HG03025 (cell line): ENCODE data around the gene SPART.
"Not testable (repeated sequence)": the region's sequence is repeated elsewhere in the genome, so short reads cannot be mapped to it uniquely, and the experiment has no call there.

ENCODE experiments used
- ATAC-seq: cut with Tn5 transposase; IDR thresholded peaks from one replicate; pipeline ENCODE4 v1.9.1; 2021; ENCODE audit warnings: mild to moderate bottlenecking, moderate library complexity; ENCODE audit not compliant: unreplicated experiment, low FRiP score

Gene SPART

DNA sequence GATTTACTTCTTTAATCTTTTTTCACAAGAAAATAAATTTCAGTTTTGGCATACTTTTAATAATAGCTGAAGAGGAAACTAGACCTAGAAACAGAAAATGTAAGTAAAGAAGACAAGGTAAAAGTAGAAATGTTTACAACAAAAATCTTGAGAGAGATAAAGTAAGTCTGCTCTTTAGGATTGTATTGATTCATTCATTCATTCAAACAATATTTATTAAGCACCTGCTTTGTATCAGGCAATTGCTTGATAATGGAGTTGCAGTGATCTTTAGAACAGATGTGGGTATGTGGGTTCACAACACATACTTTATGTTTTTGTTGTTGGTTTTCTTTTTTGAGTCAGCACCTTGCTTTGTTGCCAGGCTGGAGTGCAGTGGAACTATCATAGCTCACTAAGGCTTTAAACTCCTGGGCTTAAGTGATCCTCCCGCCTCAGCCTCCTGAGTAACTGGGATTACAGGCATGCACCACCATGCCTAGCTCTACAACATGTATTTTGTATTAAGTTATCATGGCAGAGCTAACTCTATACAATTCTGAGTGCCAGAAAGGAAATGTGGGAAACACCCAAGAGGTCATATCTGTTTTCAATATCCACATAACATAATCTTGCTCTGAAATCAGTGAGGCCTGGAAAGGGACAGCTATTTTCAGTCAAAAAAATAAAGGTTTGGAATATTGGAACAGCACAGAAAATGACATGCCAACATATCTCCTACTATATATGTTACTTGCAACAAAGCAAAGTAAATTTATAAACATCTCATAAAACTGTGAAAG lies 8.8 kb upstream of the SPART start:
- no peak for ATAC-seq

DNA sequence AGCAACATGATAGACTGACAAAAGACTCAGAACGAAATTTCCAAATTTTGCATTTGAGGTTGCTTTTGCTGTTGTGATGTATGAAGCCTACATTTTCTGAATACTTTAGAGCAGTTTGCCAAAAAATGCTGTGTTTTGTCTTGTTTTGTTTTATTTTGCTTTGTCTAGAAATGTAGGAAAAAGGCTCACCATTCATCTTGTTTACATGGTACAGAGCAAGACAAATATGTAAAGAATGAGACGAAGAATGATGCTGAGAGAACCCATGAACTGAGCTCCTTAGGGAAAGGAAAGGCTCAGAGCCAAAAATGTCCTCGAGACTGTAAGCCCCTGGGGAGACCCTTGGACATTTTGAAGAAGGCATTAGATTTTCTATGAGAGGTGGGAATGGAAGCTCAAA lies 6.8 kb upstream of the SPART start:
- no peak for ATAC-seq

DNA sequence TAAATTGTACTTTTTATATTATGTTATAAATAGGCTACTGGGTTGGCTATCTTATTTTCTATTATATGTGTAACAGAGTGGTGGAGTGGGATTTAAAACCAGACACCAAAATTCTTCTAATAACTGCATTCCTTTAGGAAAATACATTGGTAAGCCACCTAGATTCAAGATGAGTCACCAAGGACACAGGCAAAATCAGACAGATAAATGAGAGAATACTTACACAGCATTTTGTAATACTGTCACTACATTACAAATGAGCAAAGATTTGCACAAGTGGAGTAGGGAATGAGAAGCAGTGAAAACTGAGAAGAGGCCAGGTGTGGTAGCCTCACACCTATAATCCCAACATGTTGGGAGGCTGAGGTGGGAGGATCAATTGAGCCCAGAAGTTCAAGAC lies 6.2 kb upstream of the SPART start:
- ATAC-seq: no peak

DNA sequence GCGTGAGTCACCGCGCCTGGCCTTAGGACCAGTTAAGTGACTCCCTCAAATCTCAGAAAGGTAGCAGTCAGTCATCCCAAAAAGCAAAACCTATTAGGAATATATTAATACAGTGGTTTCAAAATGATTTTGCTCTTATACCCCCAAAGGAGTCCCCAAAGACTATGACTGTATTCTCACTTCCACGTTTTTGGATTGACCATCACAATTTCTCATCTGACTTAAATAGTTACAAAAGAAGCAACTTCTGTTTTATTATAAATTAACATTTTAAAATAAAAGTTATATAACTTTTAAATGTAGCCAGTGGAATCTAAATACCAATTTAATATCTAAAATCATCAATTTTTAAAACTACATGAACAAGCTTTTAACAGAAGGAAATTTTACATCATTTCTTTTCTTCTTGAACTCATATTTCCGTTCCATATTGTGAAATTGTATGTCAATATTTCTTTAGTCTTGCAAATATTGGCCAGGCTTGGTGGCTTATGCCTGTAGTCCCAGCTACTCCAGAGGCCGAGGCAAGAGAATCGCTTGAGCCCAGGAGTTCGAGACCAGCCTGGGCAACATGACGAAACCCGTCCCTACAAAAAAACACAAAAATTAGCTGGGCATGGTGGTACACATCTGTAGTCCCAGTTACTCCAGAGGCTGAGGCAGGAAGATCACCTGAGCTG lies 1.5 kb upstream of the SPART start:
- ATAC-seq: no peak

DNA sequence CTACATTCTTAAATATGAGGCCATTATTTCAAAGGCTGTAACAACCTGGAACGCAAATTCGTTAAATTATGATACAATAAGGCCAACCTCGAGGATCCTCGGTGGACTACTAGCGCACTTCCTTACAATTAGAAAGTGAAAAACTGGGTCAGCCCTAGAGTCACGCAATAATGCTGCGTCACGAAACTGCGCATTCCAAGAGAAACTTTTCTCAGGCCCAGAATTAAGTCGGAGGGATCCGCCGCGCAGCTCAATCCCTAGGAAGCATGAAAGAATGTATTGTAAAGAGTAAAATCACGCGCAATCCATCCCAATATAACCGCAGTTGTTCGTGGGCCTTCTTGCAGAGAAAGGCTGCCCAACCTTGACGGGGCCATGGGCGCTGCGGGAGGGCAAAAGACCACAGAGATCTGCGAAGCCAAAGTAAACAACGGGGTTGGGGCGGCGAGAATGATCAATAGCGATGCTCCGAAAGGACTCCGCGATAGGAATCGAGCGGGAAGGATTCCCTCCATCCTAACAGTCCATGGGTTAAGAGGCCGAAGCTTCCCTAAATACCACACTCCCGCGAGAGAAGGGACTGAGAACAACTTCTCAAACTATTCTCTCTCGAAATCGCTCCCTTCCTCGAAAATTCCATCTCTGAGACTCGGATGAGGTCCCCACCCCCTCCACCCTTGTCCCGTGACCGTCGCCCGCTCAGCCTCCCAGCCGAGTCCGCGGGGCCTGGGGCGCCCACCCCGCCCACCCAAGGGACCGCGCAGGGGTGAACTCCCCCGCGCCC lies 564 bp downstream of the SPART start:
- ATAC-seq: peak; percentile 4

DNA sequence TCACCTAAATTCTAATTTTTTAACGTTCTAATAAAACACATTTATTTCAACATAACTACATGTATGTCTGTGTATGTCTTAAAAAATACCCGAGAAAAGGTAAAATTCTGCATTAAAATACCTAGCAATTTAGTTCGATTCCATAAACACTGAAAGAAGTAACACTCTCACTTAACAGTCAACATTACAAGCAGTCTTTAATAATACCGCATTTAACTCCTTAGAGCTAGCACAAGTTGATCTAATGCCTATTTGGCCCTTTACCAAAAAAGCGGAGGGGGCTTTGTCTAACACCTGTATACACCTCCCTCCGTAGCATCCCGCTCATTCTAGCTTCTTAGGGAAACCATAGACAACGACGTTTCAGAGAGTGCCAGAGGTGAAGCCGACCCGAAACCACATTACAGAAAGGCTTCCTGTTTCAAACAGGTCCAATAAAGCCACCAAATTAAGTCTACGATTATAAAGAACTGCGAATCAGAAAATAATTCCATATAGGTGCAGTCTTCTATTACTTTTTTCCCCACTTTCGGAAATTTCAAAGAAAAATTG lies 1.2 kb downstream of the SPART start:
- ATAC-seq: no peak

DNA sequence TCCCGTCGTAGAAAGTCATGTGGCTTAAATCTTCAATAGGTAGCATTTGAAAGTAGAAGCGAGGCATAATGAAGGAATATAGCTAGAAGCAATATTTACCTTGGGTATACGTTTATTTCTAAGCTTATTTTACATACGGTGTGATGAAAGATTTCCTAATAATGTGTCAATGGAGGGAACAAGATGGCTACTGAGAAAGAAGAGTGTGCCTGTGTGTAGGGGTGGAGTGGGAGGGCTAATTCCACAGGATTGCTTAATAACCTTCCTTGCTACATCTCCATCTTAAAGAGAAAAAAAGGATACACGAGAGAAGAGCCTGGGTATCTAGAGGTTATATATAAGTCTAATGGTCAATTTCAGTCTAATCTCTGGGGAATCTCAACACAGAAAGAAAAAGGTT lies 2.0 kb downstream of the SPART start:
- ATAC-seq: no peak

DNA sequence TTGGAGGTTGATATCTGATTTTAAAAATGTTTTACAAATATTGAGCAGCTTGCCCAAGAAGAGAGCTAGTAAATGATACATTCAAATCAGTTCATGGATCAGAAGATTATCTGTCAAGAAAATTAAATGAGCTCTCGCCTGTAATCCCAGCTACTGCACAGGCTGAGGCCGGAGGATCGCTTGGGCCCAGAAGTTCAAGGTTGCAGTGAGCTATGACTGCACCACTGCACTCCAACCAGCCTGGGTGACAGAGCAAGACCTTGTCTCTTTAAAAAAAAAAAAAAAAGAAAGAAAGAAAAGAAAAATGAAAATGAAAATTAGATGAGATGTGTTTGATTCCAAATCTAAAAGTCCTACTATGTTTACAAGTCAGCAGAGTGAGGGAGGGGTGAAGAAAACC lies 2.4 kb downstream of the SPART start:
- ATAC-seq: no peak

DNA sequence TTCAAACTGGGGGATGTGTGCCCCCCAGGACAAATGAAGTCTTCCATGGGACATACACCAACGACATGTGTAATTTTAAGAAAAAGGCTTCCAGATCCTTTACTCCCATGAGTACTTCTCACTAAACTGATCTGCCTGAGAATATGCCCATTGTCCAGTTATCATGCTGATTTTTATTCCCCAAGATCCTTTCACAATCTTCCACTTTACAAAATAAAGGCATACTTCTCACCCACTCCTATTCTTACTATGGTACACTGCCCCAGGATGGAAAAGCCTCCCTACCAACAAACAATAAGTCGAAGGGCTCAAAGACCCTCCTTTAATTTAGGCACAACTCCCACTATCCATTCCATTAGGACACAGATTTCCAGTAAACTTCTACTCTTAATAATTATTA lies 3.5 kb downstream of the SPART start:
- no peak for ATAC-seq

DNA sequence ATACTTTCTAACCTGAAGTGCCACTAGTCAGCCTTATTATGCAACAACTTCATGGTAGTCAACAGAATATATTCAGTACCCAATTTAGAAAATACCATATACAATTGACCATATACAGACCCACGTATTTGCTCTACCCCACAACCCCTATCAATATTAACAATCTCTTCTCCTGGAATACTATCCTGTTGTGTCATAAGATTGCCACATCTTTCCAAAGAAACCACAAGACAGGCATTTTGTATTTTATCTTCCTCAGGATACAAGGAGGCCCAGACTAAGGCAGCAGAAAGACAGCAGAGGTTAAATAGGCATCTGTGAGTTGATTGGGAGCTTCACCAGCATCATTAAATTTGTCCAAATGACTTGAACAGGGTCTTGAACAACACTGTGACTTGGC lies 4.5 kb downstream of the SPART start:
- no peak for ATAC-seq

DNA sequence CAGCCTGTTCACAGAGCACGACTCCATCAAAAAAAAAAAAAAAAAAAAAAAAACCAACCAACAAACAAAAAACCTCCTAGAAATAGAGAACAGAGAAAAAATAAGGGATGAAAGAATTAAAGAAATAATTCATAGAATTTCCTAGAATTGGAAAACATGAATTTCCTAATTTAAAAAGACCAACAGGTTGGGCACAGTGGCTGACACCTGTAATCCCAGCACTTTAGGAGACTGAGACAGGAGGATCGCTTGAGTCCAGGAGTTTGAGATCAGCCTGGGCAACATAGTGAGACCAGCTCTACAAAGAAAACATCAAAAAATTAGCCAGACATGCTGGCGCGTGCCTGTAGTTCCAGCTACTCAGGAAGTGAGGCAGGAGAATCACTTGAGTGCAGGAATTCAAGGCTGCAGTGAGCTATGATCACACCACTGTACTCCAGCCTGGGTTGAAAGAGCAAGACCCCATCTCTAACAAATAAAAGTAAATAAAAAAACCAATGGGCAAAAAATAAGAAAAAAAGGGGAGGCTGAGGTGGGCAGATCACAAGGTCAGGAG lies 6.5 kb downstream of the SPART start:
- ATAC-seq: no peak

DNA sequence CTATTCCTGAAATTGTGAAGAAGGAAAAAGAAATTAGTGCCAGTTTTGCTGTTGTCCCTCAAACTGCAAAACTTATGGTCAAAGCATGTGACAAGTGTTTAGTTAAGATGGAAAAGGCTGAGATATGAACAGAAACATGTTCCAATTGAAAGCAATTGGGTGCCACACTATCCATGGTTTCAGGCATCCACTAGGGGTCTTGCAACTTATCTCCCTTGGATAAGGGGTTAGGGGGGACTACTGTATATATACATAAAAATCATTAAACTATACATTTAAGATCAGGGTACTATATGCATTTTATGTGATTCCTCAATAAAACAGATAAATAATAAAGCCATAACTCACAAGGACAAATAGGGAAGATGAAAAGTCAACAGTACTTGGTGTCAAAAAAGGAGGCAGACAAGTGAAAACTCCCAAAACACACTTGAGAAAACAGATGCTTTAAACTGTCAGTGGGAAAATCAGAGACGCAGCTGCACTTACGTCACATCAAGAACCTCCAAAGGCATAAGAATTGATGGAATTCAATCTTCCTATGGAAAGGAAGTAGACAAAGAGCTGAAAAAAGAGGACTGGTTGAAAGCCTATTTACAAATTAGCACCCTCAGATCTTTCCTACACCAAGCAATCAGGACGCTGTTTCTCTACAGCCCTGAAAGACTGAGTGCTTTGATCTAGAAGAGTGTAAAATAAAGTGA lies 8.1 kb downstream of the SPART start:
- no peak for ATAC-seq

DNA sequence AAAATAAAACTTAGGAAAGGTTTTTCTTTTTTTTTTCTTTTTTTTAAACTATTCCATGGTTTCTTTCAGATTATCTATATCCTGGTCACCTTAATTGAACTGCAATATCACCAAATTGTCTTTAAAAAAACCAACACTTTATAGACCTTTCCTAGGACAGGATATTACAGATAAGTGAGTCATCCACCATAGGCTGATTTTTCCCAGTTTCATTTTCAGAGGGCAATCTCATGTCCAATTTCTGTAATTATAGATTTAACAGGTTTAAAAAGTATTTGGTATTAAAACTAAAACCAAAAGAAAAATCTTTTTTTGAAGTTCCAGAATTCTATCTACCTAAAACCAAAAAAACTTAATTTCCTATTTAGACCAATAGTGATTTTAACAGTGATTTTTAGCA lies 13.2 kb downstream of the SPART start:
- no peak for ATAC-seq

DNA sequence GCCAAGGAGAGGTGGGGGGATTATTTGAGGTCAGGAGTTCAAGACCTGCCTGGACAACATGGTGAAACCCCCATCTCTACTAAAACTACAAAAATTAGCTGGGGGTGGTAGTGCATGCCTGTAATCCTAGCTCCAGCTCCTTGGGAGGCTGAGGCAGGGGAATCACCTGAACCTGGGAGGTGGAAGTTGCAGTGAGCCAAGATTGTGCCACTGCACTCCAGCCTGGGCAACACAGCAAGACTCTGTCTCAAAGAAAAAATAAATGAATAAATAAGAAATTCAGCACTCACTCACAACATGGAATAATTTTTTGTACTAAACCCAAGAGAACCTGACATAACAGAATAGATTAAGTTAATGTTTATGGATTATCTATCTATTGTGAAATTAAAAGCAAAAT lies 13.9 kb downstream of the SPART start:
- not testable (repeated sequence) for ATAC-seq

DNA sequence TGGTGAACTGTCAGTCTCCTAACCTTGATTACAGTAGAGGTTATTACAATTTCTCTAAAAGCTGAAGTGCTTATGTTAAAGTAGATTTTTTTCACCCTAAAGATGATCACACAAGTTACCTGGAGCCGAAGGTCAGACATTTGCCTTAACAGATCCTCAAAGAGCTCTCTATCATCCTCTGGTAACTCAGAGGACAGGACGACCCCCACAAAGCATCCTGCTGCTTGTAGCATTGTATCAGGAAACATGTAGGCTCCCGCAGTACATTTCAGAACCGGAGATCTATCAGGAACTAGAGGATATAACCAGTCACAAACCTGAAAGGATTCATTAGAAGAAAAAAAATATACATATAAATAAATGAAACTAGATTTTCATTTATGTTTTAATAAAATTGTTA lies 14.9 kb downstream of the SPART start:
- ATAC-seq: no peak

DNA sequence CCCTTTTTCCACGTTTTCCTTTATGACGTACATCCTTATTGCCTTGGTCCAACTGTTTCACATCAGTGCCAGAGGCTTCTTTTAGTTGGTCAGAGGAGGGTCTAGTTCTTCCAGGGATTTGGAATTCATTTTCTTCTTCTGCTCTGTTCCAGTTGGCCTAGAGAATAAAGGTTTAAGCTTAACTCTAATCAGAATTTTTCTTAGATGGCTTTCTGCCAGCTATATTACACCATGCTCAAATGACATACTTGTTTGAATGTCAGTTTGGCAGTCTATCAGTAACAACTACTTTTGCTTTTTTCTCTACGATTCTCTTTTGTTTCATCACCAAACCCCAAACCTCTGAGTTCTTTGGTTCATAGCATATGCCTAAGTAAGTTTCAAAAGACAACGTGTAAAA lies 16.8 kb downstream of the SPART start:
- no peak for ATAC-seq

DNA sequence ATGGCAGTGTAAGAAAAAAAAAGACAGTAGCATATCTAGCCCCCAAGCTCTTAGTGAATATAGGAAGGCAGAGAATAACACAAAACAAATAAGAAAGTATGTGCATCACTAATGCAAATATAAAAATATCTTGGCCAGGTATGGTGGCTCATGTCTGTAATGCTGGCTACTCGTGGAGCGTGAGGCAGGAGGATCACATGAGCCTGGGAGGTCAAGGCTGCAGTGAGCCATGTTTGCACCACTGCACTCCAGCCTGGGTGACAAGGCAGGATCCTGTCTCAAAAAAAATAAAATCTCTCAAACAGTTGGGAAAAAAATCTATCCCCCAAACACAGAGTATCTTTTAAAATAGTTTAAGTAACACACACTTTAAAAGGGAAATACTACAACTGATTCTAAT lies 17.4 kb downstream of the SPART start:
- ATAC-seq: no peak

DNA sequence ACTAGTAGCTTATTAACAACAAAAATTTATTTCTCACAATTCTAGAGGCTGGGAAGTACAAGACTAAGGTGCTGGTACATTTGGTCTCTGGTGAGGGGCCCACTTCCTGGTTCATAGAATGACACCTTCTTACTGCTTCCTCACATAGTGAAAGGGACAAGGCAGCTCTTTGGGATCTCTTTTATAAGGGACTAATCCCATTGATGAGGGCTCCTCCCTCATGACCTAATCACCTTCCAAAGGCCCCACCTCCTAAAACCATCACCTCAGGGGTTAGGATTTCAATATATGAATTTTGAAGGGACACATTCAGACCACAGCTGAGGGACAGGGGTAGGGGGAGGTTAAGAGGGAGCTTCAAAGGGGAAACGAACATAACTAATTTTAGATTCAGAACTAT lies 20.3 kb downstream of the SPART start:
- ATAC-seq: no peak

DNA sequence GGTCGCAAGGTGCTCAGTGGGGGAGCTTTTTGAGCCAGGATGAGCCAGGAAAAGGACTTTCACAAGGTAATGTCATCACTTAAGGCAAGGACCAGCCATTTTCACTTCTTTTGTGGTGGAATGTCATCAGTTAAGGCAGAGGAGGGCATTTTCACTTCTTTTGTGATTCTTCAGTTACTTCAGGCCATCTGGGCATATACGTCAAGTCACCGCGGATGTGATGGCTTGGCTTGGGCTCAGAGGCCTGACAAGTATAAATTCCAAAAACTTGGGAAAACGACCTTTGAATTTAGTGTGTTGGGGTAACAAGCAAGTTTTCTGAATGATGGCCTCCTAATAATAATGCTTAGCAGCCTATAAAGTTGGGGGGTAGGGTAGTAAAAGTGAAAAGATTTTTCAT lies 21.3 kb downstream of the SPART start:
- ATAC-seq: not testable (repeated sequence)

DNA sequence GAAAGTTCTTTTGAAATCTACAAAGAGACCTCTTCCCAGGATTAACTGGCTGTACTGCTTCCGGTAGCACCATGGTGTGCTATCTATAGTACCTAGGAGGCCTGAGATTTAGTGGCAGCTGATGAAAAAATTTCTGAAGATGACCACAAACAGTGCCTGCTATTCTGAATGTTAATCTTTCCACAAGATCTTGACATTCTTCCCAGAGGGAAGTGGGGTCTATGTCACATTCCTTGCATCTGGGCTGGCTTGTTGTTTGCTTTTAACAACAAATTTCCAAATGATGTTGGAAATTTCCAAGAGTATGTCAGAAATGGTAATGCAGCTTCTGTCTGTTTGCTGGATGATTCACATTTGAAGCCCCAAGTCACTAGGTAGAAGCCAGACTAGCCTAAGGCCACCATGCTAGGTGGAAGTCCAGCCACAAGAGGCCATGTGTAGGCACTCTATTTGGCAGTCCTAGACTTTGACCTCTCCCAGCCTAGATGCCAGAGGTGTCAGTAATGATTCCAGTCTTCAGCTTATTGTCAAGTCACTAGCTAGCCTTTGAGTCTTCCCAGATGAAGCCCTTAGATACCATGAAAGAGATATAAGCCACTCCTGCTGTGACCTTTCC lies 22.1 kb downstream of the SPART start:
- ATAC-seq: no peak
